Fibroblast of mammary gland (primary cell): ENCODE results near the gene TMPRSS11E.
"Not testable (repeated sequence)": the region's sequence is repeated elsewhere in the genome, so short reads cannot be mapped to it uniquely, and the experiment has no call there.

Source experiments
- DNase-seq: peaks from one replicate; pipeline ENCODE4 v3.0.0-alpha.2; 2010; ENCODE audit warnings: low read depth
- H3K4me3 ChIP-seq: 2 replicates; pipeline ENCODE4 v1.5.1; 2011; ENCODE audit warnings: low read depth, mild to moderate bottlenecking, low read length, moderate library complexity; ENCODE audit not compliant: control insufficient read depth
- CTCF ChIP-seq: conservative IDR thresholded peaks from 2 replicates; pipeline ENCODE4 v1.5.1; 2011; ENCODE audit warnings: low read depth, low read length, inconsistent platforms; ENCODE audit not compliant: control insufficient read depth, insufficient read depth

The TMPRSS11E gene

GRCh38 chr4:68499021-68499420, 51.8 kb downstream of the TMPRSS11E start:
- no peak for TF ChIP-seq CTCF
- H3K4me3 ChIP-seq: no peak overlapping the region
- DNase-seq: no peak

- DNase-seq, H3K4me3 ChIP-seq: not testable (repeated sequence)
Observed at GRCh38 chr4:68503462-68503861, 56.2 kb downstream of the TMPRSS11E start.

GRCh38 chr4:68504836-68505235, 57.6 kb downstream of the TMPRSS11E start:
- DNase-seq, H3K4me3 ChIP-seq: not testable (repeated sequence)

- not testable (repeated sequence) for DNase-seq, H3K4me3 ChIP-seq
Observed at GRCh38 chr4:68505452-68505851, 58.2 kb downstream of the TMPRSS11E start.

GRCh38 chr4:68518889-68519288, 71.6 kb downstream of the TMPRSS11E start:
- H3K4me3 ChIP-seq: no peak overlapping the region
- no peak for DNase-seq
- TF ChIP-seq CTCF: no peak

DNA sequence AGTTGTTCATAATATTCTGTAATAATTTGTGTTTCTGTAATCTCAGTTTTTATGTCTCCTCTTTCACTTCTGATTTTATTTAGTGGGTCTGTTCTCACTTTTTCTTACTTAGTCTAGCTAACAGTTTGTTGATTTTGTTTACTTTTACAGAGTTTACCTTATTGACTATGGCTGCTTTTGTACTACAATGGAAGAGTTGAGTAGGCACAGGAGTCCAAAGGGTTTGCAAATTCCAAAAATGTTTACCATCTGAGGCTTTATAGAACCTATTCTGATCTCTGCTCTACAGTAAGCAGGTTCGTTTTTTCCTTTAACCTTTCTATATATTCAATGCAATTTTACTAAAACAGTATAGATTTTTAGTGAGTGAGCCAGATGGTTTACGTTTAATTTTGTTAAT, 73.7 kb downstream of the TMPRSS11E start:
- DNase-seq: no peak
- no peak for TF ChIP-seq CTCF
- no peak overlapping the region for H3K4me3 ChIP-seq

DNA sequence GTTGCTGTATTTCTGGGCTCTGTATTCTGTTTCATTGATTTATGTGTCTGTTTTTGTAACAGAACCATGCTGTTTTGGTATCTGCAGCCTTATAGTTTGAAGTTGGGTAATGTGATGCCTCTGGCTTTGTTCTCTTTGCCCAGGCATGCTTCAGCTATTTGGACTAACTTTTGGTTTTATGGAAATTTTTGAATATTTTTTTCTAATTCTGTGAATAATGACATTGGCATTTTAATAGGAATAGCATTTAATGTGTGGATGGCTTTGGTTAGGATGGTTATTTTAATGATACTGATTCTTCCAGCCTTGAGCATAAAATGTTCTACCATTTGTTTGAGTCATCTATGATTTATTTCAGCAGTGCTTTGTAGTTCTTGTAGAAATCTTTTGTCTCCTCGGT, 75.0 kb downstream of the TMPRSS11E start:
- not testable (repeated sequence) for DNase-seq, H3K4me3 ChIP-seq

GRCh38 chr4:68535974-68536373, 88.7 kb downstream of the TMPRSS11E start:
- no peak overlapping the region for H3K4me3 ChIP-seq
- no peak for DNase-seq
- TF ChIP-seq CTCF: no peak

DNA sequence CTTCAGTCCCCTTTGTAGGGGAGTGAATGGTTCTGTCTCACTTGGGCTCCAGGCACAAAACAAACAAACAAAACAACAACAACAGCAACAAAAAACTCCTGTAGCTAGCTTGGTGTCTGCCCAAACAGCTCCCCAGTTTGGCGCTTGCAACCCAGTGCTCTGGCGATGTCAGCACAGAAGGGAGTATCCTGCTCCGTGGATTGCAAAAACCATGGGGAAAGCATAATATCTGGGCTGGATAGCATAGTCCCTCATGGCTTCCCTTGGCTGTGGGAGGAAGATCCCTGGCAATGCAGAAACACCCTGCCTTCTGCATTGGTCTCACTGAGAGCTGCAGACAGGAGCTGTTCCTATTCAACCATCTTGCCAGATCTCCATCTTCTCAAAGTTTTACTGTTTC, 89.1 kb downstream of the TMPRSS11E start:
- H3K4me3 ChIP-seq: no peak overlapping the region
- no peak for TF ChIP-seq CTCF
- DNase-seq: no peak

GRCh38 chr4:68542742-68543141, 95.5 kb downstream of the TMPRSS11E start:
- DNase-seq, H3K4me3 ChIP-seq: not testable (repeated sequence)
